HG03159 (cell line): Measurements from ENCODE around the gene LRMDA.

Experiments used
- ATAC-seq: cut with Tn5 transposase; IDR thresholded peaks from one replicate; pipeline ENCODE4 v1.9.1; 2021; ENCODE audit warnings: mild to moderate bottlenecking, moderate library complexity; ENCODE audit not compliant: unreplicated experiment

The LRMDA gene

GRCh38 chr10:75967491-75967890, 536.1 kb downstream of the LRMDA start:
- no peak for ATAC-seq

GRCh38 chr10:75969031-75969430, 537.6 kb downstream of the LRMDA start:
- no peak for ATAC-seq

GRCh38 chr10:75971402-75972211, 540.2 kb downstream of the LRMDA start:
- ATAC-seq = no peak

GRCh38 chr10:75972491-75973276, 541.3 kb downstream of the LRMDA start:
- ATAC-seq = no peak

- no peak for ATAC-seq
These were observed 542.7 kb downstream of the LRMDA start for GRCh38 chr10:75974080-75974479.

GRCh38 chr10:75976681-75977080, 545.3 kb downstream of the LRMDA start:
- ATAC-seq = no peak

- no peak for ATAC-seq
These were observed 545.7 kb downstream of the LRMDA start for GRCh38 chr10:75977139-75977538.

- ATAC-seq = no peak
These were observed 546.8 kb downstream of the LRMDA start for GRCh38 chr10:75978213-75978612.

GRCh38 chr10:75980419-75981002, 549.1 kb downstream of the LRMDA start:
- no peak for ATAC-seq

GRCh38 chr10:75982611-75983369, 551.4 kb downstream of the LRMDA start:
- no peak for ATAC-seq

GRCh38 chr10:75984067-75984466, 552.6 kb downstream of the LRMDA start:
- ATAC-seq = no peak

GRCh38 chr10:75987616-75988015, 556.2 kb downstream of the LRMDA start:
- no peak for ATAC-seq

- ATAC-seq = no peak
These were observed 563.1 kb downstream of the LRMDA start for GRCh38 chr10:75994357-75995040.

GRCh38 chr10:75995041-75995430, 563.6 kb downstream of the LRMDA start:
- no peak for ATAC-seq

- ATAC-seq = no peak
These were observed 564.3 kb downstream of the LRMDA start for GRCh38 chr10:75995720-75996119.

GRCh38 chr10:75999001-75999400, 567.6 kb downstream of the LRMDA start:
- no peak for ATAC-seq

- no peak for ATAC-seq
These were observed 568.2 kb downstream of the LRMDA start for GRCh38 chr10:75999515-76000209.

- no peak for ATAC-seq
These were observed 569.1 kb downstream of the LRMDA start for GRCh38 chr10:76000550-76000949.

GRCh38 chr10:76001019-76001418, 569.6 kb downstream of the LRMDA start:
- no peak for ATAC-seq

GRCh38 chr10:76001461-76001860, 570.0 kb downstream of the LRMDA start:
- no peak for ATAC-seq
